NCI-H345 (cell line): Measurements from ENCODE around the gene WNK2.

ENCODE experiments used
- DNase-seq: peaks from one replicate; lab custom pipeline; 2025; lab: John Stamatoyannopoulos, UW

Gene WNK2

DNA sequence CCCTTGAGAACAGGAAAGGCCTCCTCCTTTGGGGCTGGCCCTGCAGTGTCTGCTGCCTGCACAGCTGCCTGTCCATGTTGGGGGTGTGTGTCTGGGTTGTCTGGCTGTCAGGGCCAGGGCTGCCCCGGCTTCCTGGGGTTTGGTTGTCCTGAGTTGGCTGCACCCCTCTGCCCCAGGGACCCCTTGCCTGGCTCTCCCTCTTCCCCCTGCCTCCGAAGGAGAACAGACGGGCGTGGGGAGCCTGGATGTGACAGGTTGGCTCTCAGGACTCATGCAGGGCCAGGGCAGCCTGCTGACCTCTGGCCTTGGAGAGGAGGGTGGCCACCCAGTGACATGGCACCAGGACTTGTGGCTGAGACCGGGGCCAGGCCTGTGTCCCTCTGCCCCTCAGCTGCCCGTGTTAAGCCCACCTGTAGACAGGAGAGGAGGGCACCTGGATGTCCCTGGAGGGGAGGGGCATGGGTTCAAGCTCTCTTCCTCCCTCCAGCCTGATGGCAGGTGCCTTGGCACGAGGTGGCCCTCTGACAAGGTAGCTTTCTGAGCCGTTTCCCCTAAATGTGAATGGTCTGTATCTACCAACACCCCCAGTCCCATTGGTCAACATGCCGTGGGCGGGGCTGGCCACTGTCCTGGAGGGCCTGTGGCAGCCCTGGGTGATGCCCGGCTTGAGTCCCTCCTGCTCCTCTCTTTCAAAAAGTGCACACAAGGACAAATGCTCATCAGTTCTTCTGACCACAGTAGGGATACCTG, 34.9 kb downstream of the WNK2 start:
- DNase-seq: no peak

DNA sequence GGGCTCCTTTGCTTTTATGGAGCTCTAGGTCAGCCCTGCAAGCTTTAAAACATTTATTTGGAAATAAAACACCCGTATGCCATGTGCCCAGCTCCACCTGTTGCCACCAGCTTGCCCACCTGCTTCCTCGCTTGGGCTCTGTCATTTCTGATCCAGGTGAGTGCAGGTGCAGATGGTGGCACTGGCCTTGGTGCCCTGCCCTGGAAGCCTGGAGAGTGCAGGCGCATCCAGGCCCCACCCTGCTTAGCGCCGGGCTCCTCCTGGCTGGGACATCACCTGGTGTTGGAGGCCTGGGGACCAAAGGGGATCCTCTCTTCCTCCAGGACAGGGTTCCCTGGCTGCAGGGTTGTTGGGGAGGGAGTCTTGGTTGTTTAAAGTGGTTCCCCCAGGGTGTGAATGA, 35.8 kb downstream of the WNK2 start:
- DNase-seq: no peak

DNA sequence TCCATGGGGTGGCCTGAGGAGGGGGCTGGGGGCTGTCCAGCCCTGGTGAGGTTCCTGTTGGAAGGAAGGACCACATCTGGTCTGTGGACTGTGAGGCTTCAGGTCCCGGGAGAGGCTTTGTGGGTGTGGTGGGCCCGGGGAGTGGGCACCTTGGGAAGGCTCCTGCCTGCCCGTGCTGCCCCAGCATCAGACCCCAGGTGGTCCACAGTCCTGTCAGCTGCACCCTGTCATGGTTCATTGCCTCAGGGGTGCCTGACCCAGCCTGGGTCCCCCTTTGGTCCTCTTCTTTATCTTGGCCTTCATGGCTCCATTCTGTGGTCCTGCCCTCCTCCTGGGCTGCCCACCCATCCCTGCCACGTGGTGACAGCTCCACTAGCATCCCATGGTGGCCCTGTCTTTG, 36.7 kb downstream of the WNK2 start:
- no peak for DNase-seq

DNA sequence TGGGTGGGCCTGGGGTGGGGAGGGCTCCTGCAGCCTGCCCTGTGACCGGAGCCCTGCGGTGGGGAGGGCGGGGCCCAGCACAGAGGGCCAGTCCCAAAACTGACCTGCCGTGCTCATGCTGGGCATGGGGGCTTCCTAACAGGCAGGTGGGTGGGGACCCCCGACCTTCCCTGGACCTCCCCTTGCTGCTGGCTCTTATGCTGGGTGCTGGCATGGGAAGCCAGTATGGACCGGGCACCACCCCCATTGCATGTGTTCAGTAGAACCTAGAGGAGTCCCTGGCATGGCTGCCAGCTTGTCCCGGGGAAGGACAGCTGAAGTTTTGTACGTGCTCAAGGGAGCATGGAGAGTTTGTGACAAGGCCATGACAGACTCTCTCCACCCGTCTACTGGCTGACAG, 37.1 kb downstream of the WNK2 start:
- no peak for DNase-seq

- no peak for DNase-seq
These were observed 38.9 kb downstream of the WNK2 start for GRCh38 chr9:93222890-93223259.

DNA sequence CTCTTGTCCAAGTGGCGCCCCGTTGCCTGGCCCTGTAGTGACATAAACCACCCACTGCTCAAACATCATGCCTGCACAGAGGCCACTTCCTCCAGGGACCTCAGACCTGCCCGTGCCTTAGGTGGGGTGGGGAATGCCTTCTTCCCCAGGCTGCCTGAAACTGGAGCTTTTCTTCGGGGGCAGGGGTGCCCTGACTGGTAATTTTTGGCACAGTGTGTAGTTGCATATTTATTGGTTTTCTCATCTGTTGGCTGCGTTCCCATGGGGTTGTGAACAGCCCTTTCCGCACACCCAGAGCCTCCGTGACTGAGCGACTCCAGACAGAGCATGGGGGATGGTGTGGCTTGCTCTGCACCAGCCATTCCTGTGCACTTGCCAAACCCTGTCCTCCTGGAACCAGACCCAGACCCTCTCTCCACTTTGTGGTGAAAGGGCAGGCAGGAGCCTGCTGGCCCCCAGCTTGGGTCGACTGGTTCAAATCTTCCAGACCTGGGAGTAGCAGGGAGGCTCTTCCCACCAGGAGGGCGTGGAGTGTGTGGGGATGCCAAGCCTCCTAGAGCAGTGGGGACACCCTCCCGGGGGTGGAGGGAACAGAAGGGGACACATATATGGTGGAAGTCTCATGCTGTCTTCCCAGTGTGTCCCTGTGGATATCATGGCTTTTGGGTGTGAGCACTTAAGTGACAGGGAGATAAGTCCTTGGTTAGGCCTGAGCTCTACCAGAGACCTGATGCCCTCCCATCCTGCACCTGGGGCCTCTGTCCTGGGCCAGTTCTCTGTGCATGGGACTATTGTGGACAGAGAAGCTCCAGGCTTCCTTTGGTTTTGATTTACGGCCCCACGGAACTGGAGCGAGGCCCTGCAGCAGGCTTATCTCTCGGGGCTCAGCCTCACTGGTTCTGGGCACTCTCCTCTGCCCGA, 39.6 kb downstream of the WNK2 start:
- DNase-seq: peak; percentile 24

DNA sequence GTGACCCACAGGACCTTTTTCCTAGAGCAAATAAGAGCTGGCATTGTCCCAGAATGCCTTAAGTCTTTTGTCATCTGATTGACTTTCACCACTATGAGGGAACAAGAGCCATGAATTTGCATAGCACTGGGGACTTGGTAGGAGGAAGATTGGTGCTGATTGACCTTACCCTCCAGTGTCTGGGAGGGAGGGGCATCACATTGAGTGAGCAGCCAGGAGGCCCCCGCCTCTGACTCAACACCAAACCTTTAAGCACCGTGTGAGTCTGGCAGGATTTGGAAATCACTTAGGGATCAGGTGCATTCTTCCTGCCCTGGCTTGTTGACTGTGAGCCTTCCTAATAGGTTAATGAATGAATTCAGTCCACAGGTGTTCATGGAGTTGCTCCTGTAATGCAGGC, 40.7 kb downstream of the WNK2 start:
- DNase-seq: peak; percentile 39

GRCh38 chr9:93225417-93225816, 41.5 kb downstream of the WNK2 start:
- DNase-seq: no peak

DNA sequence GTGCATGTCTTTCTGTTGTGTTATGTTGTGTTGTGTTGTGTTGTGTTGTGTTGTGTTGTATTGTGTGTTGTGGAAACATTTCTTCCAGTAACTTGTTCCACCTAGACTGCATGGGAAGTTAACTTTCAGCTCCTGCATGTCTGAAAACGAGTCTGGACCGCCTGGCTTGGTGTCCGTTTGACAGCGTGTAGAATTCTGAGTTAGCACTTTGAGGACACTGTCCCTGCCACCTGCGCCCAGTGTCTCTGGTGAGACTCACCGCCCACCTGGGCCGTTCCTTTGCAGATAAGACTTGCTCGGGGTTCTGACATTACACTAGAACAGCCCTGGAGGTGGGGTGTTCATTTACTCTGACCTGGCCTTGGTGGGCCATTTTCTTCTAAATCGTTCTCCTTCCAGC, 42.0 kb downstream of the WNK2 start:
- DNase-seq: no peak

DNA sequence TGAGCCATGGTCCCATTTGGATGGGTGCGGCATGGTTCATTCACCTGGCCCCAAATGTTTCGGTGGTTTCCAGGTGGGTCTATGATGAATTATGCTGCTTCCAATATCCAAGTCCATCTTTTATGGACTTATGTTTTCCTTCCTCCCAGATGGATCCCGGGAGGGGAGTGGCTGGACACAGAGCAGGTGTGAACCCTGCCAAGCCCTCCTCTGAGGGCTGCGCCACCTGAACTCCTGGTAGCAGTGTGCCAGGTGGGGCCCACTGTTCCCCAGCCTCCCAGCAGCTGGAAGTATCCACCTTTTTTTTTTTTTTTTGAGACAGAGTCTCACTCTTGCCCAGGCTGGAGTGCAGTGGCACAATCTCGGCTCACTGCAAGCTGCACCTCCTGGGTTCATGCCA, 42.9 kb downstream of the WNK2 start:
- DNase-seq: no peak

DNA sequence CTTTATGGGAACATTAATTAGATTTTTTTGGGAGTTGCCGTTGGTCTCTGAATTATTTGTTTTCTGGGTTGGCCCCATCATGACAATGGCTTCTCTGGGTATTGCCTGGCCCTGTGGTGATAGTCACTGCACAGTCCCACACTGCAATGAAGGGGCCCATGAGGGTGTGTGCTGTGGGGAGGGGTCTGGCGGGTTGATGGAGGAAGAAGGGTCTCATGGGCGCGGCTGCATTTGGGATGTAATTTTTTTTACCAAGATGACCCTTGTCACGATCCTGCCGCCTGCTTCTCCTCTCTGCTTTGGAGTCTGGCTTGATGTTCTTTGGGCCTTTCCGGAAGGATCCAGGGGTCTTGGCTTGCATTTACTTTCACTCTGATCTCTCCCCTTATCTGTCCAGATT, 44.1 kb downstream of the WNK2 start:
- DNase-seq: no peak

- no peak for DNase-seq
These were observed 44.5 kb downstream of the WNK2 start for GRCh38 chr9:93228453-93228852.

DNA sequence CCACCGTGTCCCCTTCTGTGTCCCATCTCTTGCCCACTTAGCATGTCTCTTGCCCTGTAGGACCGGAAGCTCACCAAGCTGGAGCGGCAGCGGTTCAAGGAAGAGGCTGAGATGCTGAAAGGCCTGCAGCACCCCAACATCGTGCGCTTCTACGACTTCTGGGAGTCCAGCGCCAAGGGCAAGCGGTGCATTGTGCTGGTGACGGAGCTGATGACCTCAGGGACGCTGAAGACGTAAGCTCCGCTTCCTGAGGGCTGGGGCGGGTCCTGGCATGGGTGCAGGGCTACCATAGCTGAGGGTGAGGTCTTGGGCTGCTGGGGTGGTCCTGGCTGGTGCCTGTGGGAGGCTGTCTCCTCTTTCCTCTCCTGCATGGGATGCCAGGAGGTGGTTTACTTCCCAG, 45.7 kb downstream of the WNK2 start:
- DNase-seq: no peak

DNA sequence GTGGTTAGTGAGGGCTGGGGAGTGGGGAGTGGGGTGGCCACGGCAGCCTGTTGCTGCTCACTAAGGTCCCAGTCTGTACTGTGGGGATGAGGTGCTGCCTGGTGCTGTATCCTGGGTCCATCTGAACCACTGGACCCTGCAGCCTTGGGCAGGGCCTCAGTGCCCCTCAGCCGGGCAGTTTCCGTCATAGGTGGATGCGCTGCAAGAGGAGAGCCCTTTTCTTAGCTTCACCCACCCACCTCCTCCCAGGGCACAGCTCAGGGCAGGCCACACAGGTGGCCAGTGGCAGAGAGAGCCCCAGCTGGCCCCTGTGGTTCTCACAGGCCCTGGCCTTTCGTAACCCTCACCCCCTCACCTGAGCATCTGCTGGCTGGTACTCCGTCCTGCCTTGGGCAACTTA, 46.2 kb downstream of the WNK2 start:
- no peak for DNase-seq

- no peak for DNase-seq
These were observed 46.7 kb downstream of the WNK2 start for GRCh38 chr9:93230601-93231000.

DNA sequence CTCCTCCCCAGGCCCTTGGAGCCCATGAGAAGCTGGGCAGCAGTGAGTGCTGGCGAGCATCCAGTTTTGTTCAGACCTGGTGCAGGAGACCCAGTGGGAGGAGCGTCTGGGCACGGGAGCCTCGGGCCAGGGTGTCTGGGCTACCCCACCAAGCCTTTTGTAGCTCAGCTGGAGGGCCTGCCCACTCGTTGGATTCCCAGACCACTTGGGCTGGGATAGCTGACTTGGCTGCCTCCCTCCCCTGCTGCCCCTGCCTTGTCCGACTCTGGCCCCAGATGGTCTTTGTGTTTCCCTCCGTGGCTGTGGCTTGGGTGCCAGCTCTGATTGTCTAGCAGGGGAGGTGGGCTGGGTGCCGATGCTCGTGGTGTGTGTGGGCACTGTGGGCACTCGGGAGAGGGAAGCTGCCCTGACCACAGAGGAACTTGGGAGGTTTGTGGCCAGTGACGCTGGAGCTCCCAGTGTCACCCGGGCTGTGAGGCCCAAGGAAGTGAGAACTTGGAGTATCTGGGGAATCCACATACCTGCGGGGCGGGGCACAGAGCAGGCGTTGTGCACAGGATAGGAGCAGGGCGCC, 47.3 kb downstream of the WNK2 start:
- peak; percentile 46 for DNase-seq

DNA sequence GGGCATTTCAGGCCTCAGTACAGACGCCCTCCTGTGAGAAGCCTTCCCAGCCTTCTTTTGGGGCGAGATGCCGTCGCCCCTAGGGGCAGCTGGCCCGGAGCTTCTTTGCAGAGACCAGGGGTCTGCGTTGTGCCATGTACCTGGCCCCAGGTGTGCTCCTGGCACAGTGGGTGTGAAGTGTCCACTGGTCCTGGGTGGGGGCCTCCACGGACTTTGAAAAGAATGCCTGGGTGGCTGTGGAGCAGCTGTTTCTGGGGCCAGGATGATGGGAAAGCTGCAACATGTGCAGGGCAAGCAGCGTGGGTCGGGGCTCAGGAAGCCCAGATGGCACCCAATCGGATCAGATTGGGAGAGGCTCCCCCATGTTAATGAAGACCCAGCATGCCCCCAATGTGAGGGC, 47.8 kb downstream of the WNK2 start:
- DNase-seq: no peak

- no peak for DNase-seq
These were observed 48.5 kb downstream of the WNK2 start for GRCh38 chr9:93232388-93232960.

DNA sequence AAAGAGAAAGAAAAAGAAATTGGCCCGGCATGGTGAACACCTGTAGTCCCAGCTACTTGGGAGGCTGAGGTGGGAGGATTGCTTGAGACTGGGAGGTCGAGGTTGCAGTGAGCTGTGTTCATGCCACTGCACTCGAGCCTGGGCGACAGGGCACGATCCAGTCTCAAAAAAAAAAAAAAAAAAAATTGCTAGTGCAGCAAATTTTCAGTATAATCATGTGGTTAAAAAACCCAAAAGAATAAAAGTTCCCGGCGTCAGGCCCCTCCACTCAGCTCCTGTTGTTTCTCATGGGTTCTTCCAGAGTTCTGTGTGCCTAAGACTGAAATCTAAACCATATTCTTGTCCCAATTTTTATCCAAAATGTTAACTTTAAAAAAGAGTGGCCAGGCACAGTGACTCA, 49.1 kb downstream of the WNK2 start:
- DNase-seq: no peak

DNA sequence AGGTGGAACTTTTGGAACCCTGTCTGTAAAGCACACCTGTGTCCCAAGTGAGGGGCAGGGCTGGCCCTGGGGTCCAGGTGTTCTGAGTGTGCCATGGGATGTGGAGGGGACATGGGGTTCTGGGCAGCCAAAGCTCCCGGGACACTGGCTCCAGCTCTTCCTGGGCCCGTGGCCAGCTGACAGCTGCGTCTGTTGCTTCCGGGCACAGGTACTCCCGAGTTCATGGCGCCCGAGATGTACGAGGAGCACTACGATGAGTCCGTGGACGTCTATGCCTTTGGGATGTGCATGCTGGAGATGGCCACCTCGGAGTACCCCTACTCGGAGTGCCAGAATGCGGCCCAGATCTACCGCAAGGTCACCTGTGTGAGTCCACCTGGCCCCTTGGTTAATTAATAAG, 50.7 kb downstream of the WNK2 start:
- no peak for DNase-seq

DNA sequence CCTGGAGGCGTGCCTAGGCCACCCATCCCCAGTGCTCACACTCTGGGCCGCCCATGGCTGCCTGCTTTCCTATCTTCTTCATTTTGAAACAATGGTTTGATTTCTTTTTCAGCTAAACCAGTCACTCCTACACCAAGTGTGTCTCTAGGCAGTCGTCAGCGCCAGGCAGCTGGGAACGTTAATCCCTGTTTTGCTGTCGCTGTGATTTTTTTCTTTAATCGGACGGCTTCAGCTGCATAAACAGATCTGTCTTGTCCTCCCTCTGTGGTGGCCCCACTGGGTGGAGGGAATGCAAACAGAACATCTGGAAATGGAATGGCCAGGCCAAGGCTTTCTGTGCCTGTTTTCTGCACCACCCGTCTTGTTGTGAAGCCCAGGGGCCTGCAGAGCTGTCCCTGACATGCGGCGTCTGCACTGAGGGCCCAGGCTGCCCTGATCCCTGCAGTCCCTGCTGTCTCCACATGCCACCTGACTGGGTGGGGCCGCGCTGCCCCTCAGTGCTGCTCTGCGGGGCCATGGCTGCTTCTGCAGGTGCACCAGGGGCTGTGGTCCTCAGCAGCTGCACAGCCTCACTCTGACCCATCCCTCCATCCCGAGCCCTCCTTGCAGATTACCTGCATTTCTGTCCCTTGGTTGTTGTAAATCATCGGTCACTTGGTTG, 51.5 kb downstream of the WNK2 start:
- DNase-seq: no peak

DNA sequence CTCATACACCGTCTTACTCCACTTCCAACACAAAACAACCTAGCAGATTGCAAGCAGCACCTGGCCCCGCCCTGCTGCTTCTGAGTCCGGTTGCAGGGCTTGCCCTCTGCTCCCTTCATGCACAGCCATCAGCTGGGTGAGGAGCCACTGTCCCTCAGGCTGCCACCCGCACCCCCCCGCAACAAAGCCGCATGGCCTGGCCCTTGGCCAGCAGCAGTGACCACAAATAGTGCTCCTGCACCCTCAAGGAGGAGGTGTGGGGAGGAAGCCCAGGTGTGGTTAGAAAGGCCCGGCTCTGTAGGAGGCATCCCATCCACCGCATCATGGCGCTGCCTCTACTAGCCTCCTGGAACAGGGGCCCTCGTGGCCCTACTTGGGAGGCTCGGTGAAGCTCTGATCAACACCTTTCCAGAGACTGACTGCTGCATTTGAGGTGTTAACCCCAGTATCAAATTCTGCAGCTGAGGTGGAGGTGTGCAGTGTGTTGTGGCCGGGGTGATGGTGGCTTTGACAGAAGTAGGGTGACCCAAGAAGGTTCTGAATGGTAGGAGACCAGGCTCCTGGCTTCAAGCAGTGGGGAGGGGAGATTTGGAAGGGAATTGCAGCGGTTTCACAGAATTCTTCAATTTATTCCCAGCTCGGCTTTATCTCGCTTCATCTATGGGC, 52.7 kb downstream of the WNK2 start:
- no peak for DNase-seq
